GM19463 (cell line): ENCODE results near the gene FKBP14.

Source experiments
- ATAC-seq: cut with Tn5 transposase; IDR thresholded peaks from one replicate; pipeline ENCODE4 v1.9.1; 2021; ENCODE audit warnings: mild to moderate bottlenecking, moderate library complexity; ENCODE audit not compliant: unreplicated experiment

Gene FKBP14

GRCh38 chr7:30036220-30036619, 9.7 kb upstream of the FKBP14 start:
- no peak for ATAC-seq

GRCh38 chr7:30034501-30034900, 8.0 kb upstream of the FKBP14 start:
- no peak for ATAC-seq

DNA sequence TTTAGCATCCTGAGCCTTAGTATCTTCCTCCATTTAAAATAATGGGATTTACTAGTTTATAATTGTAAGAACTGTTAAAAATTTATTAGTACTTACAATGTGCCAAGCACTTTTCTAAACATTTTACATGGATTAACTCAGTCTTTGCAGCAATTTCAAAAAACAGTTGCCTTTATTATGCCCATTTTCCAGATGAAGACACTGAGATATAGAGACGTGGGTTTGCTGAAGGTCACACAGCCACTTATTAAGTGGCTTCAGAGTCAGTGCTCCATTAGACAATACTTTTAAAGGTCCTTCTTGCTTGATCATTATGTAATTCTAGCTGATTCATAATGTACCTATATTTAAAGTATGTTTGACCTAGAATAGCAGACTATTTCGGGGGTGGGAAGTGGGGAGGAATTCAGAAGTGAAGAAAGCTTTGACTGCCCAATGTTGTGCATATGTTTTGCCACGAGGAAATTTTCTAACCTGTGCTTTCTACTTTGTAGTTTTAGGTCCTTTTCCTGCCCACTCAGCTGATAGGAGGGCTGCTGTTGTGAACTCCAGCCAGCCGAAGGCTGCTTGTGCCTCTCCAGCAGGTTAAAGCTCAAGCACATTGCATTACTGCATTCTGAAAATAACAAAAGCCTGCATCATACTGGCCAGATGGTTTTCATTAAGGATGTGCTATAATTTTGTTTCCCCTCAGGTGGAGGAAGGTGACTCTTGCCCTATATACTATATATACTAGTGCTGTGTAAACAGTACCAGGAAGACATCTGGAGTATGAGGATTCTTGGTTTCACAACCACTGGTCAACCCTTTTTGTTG, 6.0 kb upstream of the FKBP14 start:
- no peak for ATAC-seq

DNA sequence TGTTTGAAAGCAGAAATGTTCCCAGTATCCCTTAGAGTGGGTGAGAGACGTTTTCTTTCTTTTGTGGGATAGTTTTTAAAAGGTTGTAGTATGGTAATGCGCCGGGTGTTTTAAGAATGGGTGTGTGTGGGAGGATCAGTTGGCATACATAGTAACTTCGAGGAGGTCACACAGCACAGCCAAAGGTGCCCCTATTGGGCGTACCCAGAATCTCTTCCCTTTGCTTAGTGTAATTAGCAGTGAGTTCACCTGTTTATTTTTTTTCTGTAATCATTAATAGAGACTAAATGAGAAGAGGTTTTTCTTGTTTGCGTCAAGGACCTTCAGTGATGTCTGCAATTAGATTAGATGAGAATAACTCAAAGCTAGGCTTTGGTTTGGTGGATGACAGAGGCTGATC, 3.2 kb upstream of the FKBP14 start:
- no peak for ATAC-seq

DNA sequence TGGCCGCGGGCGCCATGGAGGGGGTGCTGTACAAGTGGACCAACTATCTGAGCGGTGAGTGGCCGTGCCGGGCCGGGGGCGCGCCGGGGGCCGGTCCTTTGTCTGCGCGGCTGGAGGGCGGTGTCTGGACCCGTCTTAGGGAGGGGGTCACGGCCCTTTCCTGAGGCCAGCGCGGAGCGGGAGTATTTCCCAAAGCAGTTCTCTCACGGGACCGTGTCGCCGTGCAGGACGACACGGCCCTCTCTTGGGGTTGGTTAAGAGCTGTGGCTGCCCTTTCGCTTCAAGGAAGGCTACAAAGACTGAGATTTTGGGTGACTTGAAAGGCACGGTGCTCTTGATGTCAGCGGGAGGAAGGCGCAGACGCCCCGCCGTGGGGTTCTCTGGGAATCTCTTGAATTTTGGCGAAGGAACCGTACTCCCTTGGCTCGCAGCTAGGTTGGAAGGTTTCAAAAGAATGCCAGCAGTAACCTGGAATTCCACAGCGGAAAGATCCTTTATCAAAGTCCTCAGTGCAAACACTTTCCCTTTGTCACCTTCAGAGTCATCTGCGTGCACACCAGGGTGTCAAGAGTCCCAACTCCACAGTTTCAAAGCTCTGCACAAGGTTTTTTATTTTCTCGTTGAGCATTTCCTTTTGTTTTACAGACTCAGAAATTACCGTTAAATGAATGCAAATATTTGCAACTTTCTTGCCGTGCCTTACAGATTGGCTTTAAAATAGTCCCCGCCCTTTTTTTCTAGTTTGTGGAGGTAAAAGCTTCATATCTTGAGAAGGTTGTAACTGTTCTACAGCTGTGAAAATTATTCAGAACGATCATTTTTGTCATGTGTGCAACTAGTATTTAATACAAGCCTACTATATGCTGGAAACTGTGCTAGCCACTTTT, 2.5 kb upstream of the FKBP14 start:
- peak; percentile 15 for ATAC-seq

GRCh38 chr7:30028216-30028748, 1.8 kb upstream of the FKBP14 start, which contains the start of gene PLEKHA8:
TSS of gene PLEKHA8 (plus strand) at chr7:30028412. CDS start at chr7:30028763, 351 bp downstream.
- ATAC-seq, result peak; percentile 47

DNA sequence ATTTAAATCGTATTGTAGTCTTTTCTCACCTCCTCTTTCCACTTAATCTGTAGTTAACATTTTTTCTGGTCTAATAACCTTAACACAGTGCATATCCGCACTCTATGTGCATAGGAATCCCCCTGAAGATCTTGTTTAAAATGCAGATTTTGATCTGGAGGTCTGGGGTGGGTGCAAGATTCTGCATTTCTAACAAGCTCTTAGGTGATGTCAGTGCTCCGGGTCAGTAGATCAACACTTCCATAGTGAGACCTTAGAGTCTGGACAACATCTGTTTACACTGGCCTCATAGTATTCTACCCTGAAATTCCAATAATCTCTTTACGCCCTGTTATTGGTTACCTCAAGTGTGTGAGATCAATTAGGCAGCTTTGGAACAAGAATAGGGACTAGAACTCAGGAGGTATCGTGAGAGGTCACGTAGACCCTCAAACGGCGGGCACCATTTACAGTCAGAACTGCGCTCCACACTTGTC, 1.3 kb upstream of the FKBP14 start:
- peak; percentile 0 for ATAC-seq

DNA sequence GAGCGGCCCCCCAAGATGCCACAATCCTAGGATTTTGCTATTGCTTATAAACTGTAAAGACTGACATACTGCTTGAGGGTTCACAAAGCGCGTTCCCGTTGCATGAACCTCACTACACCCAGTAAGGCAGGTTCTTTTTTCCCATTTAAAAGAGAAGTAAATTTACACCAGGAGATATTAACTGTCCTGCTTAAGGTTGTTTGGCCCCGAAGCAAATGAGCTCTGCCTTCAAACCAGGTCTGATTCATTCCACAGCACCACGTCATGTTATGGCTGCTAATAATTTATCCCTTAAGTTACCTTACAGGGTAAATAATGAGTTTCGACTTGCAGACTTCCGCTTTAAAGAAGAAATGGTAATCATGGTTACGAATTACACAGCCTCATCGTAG, 559 bp upstream of the FKBP14 start:
- ATAC-seq, result peak; percentile 13

DNA sequence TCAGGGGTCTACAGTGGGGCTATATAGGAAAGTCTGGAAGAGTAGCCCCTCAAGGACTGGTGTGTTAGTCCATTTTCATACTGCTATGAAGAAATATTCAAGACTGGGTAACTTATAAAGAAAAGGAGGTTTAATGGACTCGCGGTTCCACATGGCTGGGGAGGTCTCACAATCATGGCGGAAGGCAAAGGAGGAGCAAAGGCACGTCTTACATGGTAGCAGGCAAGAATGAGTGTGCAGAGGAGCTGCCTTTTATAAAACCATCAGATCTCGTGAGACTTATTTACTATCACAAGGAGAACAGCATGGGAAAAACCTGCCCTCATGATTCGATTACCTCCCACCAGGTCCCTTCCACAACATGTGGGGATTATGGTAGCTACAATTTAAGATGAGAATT, 3.0 kb downstream of the FKBP14 start:
- no peak for ATAC-seq

DNA sequence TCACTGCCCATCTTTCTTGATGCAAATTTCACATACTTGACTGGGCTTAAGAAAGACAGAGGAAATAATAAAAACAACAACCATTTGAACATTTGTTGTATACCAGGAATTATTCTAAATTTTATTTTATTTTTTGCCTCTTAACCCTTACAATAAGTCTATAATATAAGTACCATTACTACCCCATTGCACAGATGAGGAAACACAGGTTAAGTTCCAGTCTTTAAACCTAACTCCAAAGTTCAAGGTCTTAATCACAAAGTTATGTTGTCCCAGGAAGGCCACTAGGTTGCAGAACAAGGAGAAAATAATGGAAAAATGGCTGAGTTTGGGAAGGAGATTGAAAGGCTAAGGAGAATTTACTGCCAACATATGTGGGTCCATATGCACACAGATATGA, 3.5 kb downstream of the FKBP14 start:
- ATAC-seq, result no peak

- ATAC-seq, result no peak
Measured at GRCh38 chr7:30020535-30020934, 6.0 kb downstream of the FKBP14 start.

GRCh38 chr7:30019960-30020359, 6.5 kb downstream of the FKBP14 start:
- no peak for ATAC-seq

GRCh38 chr7:30019387-30019786, 7.1 kb downstream of the FKBP14 start:
- no peak for ATAC-seq

DNA sequence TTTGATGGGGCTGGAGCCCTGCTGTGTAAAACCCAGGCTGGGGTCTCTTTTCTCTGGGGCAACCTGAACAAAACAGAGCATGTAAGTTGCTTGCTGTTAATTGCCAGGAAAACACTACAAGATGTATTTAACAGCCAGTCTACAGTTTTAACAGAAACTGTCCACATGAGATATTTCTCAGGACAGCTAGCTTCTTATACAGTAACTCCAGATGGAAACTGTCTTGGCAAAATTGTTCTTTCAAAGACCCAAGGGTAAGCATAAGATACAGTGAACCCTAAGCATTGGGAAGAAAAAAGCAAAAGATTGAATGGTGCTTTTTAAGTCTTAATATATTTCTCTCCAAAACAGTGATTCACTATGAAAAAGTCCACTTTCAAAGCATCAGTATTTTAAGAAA, 8.1 kb downstream of the FKBP14 start:
- no peak for ATAC-seq

DNA sequence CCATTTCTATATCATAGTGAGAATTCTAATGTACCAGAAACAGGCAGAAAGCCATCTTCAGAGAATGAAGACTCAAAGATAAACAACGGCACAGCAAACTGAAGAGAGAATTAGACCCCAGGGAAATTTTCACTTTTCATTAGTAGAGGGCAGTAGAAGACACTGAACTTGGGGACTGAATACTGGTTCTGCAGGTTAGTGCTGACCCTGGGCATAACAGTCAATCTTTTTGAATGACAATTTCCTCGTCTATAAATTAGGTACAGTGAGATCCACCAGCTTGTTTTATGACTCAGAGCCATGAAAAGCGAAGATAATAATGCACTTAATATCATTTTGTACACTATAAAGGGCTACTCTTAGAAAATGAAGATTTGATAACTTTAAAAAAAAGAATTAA, 13.7 kb downstream of the FKBP14 start:
- ATAC-seq, result no peak

DNA sequence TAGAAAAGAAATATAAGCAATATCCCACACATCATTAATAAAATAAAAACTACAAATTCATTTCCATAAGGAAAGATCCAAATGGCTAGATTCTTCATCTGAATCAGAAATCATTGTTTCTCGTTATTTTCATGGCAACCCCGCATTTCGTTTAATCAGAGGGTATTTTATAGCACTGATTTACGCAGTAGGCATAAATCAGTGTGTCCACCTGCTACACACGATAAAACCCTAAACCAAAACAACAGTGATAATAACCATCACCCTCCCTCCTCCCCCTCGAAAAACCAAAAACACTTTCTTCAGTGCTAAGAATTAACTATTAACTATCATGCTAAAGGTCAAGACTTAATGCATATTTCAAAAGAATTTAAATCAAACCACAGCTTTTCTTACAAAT, 16.5 kb downstream of the FKBP14 start:
- no peak for ATAC-seq

DNA sequence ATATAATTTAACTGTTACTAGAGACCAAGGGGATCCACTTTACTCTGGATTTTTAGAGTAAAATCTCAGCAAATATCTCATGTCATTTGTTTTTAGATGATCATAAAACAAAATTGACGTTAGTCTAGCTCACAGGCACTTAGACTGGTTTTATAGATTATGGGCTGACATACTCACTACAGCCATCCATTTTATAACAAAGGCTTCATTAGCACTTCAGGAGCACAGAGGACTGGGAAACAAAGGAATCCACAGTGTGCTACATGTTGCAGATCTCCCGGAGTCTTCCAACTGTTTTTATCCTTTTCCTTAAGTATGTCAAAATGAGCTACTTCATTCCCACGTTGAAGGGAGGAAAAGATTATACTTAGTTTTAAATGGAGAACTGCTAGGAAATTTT, 21.0 kb downstream of the FKBP14 start:
- ATAC-seq, result no peak

DNA sequence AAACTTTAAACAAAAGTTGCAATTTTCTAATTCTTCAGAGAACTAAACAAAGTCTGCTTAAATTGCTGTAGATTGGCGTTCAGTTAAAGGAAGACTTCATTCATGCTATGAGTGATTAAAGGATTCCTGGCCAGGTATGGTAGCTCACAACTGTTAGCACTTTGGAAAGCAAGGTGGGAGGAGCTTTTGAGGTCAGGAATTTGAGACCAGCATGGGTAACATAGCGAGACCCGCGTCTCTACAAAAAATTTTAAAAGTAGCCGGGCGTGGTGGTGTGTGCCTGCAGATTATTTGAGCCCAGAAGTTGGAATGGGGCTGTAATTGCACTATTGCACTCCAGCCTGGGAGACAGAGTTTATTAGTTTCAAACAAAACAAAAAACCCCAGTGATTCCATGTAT, 23.4 kb downstream of the FKBP14 start:
- ATAC-seq, result no peak

GRCh38 chr7:30001998-30002397, 24.5 kb downstream of the FKBP14 start:
- no peak for ATAC-seq

- no peak for ATAC-seq
Measured at GRCh38 chr7:29998489-29998888, 28.0 kb downstream of the FKBP14 start.

- ATAC-seq, result no peak
Measured at GRCh38 chr7:29996321-29996720, 30.2 kb downstream of the FKBP14 start.

- no peak for ATAC-seq
Measured at GRCh38 chr7:29995652-29996051, 30.9 kb downstream of the FKBP14 start.
